H9 (cell line): Measurements from ENCODE around the gene E4F1. TPM values are rescaled to one million over a fixed set of nuclear protein-coding genes. Genes with fewer than 3 reads are reported as not detected.
A peak's percentile ranks its signal among the peaks of the same experiment; 100 is the strongest.

Experiments used
- DNase-seq: peaks from one replicate; pipeline ENCODE4 v3.0.0-alpha.2; 2017
- H2AFZ ChIP-seq: one replicate; pipeline ENCODE4 v1.6.1; 2013; ENCODE audit warnings: mild to moderate bottlenecking, low read length, control low read depth, moderate library complexity
- H2AK5ac ChIP-seq: 2 replicates; pipeline ENCODE4 v1.6.1; 2013; ENCODE audit warnings: low read length, control low read depth, mixed read lengths; ENCODE audit not compliant: insufficient read length
- H2BK120ac ChIP-seq: one replicate; pipeline ENCODE4 v1.6.1; 2013; ENCODE audit warnings: low read depth, mild to moderate bottlenecking, low read length, control low read depth, inconsistent platforms; ENCODE audit not compliant: poor library complexity, severe bottlenecking
- H2BK12ac ChIP-seq: 2 replicates; pipeline ENCODE4 v1.6.1; 2013; ENCODE audit warnings: low read length, control low read depth, mixed read lengths, low read depth; ENCODE audit not compliant: insufficient read length
- H2BK15ac ChIP-seq: 2 replicates; pipeline ENCODE4 v1.6.1; 2013; ENCODE audit warnings: low read depth, low read length, control low read depth
- H2BK20ac ChIP-seq: one replicate; pipeline ENCODE4 v1.6.1; 2013; ENCODE audit warnings: low read depth, mild to moderate bottlenecking, low read length, control low read depth, inconsistent platforms; ENCODE audit not compliant: poor library complexity, severe bottlenecking
- H2BK5ac ChIP-seq: 2 replicates; pipeline ENCODE4 v1.6.1; 2013; ENCODE audit warnings: low read length, control low read depth, mixed read lengths; ENCODE audit not compliant: insufficient read length
- H3K14ac ChIP-seq: 2 replicates; pipeline ENCODE4 v1.6.1; 2013; ENCODE audit warnings: low read length, control low read depth; ENCODE audit not compliant: insufficient read depth
- H3K18ac ChIP-seq: 2 replicates; pipeline ENCODE4 v1.6.1; 2013; ENCODE audit warnings: low read depth, mild to moderate bottlenecking, mixed read lengths, low read length, control low read depth; ENCODE audit not compliant: insufficient read length
- H3K23ac ChIP-seq: 2 replicates; pipeline ENCODE4 v1.6.1; 2013; ENCODE audit warnings: low read length, control low read depth, mixed read lengths, low read depth; ENCODE audit not compliant: insufficient read length
- H3K23me2 ChIP-seq: 2 replicates; pipeline ENCODE4 v1.6.1; 2013; ENCODE audit warnings: low read depth, mild to moderate bottlenecking, mixed read lengths, low read length, control low read depth; ENCODE audit not compliant: insufficient read length, poor library complexity, severe bottlenecking
- H3K27ac ChIP-seq: 2 replicates; pipeline ENCODE4 v1.5.1; 2013; ENCODE audit warnings: low read length, control low read depth, mixed read lengths, low read depth; ENCODE audit not compliant: insufficient read length
- H3K27me3 ChIP-seq: 2 replicates; pipeline ENCODE4 v1.6.1; 2013; ENCODE audit warnings: low read length, control low read depth, inconsistent platforms; ENCODE audit not compliant: insufficient read depth
- H3K4ac ChIP-seq: 2 replicates; pipeline ENCODE4 v1.6.1; 2013; ENCODE audit warnings: low read depth, mild to moderate bottlenecking, control low read depth, inconsistent platforms, low read length, moderate library complexity
- H3K4me1 ChIP-seq: 2 replicates; pipeline ENCODE4 v1.6.1; 2013; ENCODE audit warnings: low read length, control low read depth, inconsistent platforms; ENCODE audit not compliant: insufficient read depth
- H3K4me2 ChIP-seq: 2 replicates; pipeline ENCODE4 v1.6.1; 2013; ENCODE audit warnings: low read length, control low read depth, mixed read lengths; ENCODE audit not compliant: insufficient read length, insufficient read depth
- H3K56ac ChIP-seq: 2 replicates; pipeline ENCODE4 v1.6.1; 2013; ENCODE audit warnings: low read depth, mild to moderate bottlenecking, mixed read lengths, low read length, control low read depth; ENCODE audit not compliant: insufficient read length
- H3K79me1 ChIP-seq: 2 replicates; pipeline ENCODE4 v1.6.1; 2013; ENCODE audit warnings: low read depth, mild to moderate bottlenecking, moderate library complexity, low read length, control low read depth, inconsistent platforms; ENCODE audit not compliant: insufficient read depth, poor library complexity, severe bottlenecking
- H3K79me2 ChIP-seq: 2 replicates; pipeline ENCODE4 v1.6.1; 2013; ENCODE audit warnings: low read length, control low read depth, inconsistent platforms; ENCODE audit not compliant: insufficient read depth
- H3K9ac ChIP-seq: 2 replicates; pipeline ENCODE4 v1.6.1; 2013; ENCODE audit warnings: low read length, control low read depth, mixed read lengths; ENCODE audit not compliant: insufficient read length; ENCODE audit errors: extremely low read depth
- H3K9me3 ChIP-seq: one replicate; pipeline ENCODE4 v1.6.1; 2013; ENCODE audit warnings: low read depth, low read length, inconsistent platforms; ENCODE audit not compliant: control insufficient read depth
- H3T11ph ChIP-seq: one replicate; pipeline ENCODE4 v1.6.1; 2013; ENCODE audit warnings: mild to moderate bottlenecking, low read length, control low read depth, inconsistent platforms
- H4K20me1 ChIP-seq: one replicate; pipeline ENCODE4 v1.6.1; 2013; ENCODE audit not compliant: control insufficient read depth, insufficient read length, insufficient read depth
- H4K5ac ChIP-seq: 2 replicates; pipeline ENCODE4 v1.6.1; 2013; ENCODE audit warnings: low read depth, mild to moderate bottlenecking, mixed read lengths, low read length, control low read depth; ENCODE audit not compliant: insufficient read length
- H4K8ac ChIP-seq: replicated peaks from 2 replicates; pipeline ENCODE4 v1.6.1; 2013; ENCODE audit warnings: low read length, control low read depth, mixed read lengths, low read depth; ENCODE audit not compliant: insufficient read length
- H4K91ac ChIP-seq: 2 replicates; pipeline ENCODE4 v1.6.1; 2013; ENCODE audit warnings: low read depth, mild to moderate bottlenecking, moderate library complexity, mixed read lengths, low read length, control low read depth; ENCODE audit not compliant: insufficient read length
- H3K27ac Mint-ChIP-seq, 3 experiments: 2 replicates in 2 of 3; 3 replicates in 1 of 3; pipeline ENCODE4 v1.8.0; 2020 to 2021; ENCODE audit warnings: mixed read lengths in 3 of 3, mild to moderate bottlenecking in 1 of 3, moderate library complexity in 1 of 3
- H3K27me3 Mint-ChIP-seq: 2 replicates; pipeline ENCODE4 v1.8.0; 2021; ENCODE audit warnings: low read depth, mild to moderate bottlenecking, moderate library complexity, mixed read lengths
- H3K36me3 Mint-ChIP-seq, 3 experiments: 2 replicates in 2 of 3; 3 replicates in 1 of 3; pipeline ENCODE4 v1.8.0; 2020 to 2021; ENCODE audit warnings: low read depth in 3 of 3, mixed read lengths in 3 of 3; ENCODE audit not compliant: insufficient read depth in 1 of 3
- H3K4me1 Mint-ChIP-seq, 2 experiments: 2 replicates each; pipeline ENCODE4 v1.8.0; 2020; ENCODE audit warnings: mixed read lengths in 2 of 2
- H3K4me3 Mint-ChIP-seq, 2 experiments: 2 replicates in 1 of 2; 3 replicates in 1 of 2; pipeline ENCODE4 v1.8.0; 2020 to 2021; ENCODE audit warnings: mild to moderate bottlenecking in 2 of 2, mixed read lengths in 2 of 2, moderate library complexity in 1 of 2
- H3K9me3 Mint-ChIP-seq, 2 experiments: 2 replicates in 1 of 2; 3 replicates in 1 of 2; pipeline ENCODE4 v1.8.0; 2020; ENCODE audit warnings: mild to moderate bottlenecking in 2 of 2, mixed read lengths in 2 of 2, moderate library complexity in 1 of 2
- WGBS: extraction: QIAGEN DNeasy Blood & Tissue Kit; methylation state at CpG from one replicate; pipeline ENCODE4 v1.1.7; 2013; ENCODE audit warnings: missing lambda C conversion rate, low lambda C conversion rate, mixed read lengths; ENCODE audit not compliant: insufficient read length; ENCODE audit errors: extremely low coverage; 5-methylcytosine and 5-hydroxymethylcytosine counted together
- total RNA-seq: library from RNA; stranded (reverse); gene quantifications from 2 replicates; pipeline ENCODE4 v1.2.1, GENCODE V29; 2021
- TF ChIP-seq, protein P1 (sequence below): fragments of 200-600 bp; sonication (generic); conservative IDR thresholded peaks from 3 replicates; pipeline ENCODE4 v1.8.0; 2021; ENCODE audit warnings: antibody characterized with exemption, mild to moderate bottlenecking

The E4F1 gene
- total RNA-seq, 1 experiment from 2014 or later, result 35.9 TPM

DNA sequence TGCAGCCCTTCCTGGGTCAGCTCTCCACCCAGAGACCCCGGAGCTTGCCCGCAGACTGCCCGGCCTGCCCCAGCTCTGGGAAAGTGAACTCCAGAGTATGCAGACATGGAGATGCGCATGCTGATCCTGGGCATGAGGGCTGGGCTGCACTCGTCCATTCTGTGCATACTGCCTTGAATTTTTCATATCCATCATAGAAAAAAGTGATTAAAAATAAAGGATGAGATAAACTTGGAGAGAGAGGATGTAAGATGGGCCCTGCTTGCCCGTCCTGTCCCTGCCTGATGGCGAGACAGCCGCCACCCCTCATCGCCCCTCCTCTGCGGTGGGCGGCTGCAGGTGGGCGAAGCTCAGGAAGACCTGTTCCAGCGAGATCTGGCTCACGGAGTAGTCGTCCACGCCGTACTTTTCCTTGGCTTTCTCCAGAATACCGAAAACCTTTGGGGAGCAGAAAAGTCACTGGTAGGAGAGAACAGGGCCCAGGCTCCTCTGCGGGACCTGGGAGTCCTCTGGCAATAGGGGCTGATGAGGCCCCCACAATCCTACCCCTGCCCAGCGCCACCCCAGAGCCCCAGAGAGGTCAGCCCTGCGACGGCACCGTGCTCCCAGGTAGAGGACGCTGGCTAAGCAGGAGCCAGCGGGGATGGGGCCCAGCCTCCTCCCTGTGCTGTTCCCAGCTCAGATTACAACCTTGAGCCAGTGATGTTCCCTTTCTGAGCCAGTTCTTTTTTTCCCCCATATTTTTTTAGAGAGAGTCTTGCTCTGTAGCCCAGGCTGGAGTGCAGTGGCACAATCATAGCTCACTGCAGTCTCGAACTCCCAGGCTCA, 53.2 kb downstream of the E4F1 start:
- TF ChIP-seq, protein P1, sequence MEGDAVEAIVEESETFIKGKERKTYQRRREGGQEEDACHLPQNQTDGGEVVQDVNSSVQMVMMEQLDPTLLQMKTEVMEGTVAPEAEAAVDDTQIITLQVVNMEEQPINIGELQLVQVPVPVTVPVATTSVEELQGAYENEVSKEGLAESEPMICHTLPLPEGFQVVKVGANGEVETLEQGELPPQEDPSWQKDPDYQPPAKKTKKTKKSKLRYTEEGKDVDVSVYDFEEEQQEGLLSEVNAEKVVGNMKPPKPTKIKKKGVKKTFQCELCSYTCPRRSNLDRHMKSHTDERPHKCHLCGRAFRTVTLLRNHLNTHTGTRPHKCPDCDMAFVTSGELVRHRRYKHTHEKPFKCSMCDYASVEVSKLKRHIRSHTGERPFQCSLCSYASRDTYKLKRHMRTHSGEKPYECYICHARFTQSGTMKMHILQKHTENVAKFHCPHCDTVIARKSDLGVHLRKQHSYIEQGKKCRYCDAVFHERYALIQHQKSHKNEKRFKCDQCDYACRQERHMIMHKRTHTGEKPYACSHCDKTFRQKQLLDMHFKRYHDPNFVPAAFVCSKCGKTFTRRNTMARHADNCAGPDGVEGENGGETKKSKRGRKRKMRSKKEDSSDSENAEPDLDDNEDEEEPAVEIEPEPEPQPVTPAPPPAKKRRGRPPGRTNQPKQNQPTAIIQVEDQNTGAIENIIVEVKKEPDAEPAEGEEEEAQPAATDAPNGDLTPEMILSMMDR, result no peak
- H3K27me3 Mint-ChIP-seq, result peaks cover 7% of the 10 kb centered on the region; the same call in 1 of the 2 replicates
- H2AFZ ChIP-seq, result no peak overlapping the region
- H2AK5ac ChIP-seq, result no peak overlapping the region
- H3K23ac ChIP-seq, result no peak overlapping the region
- H3K79me1 ChIP-seq, result no peaks in the 10 kb centered on the region
- no peak overlapping the region for H3K4ac ChIP-seq
- no peaks in the 10 kb centered on the region for H4K20me1 ChIP-seq
- no peak overlapping the region for H3T11ph ChIP-seq
- H3K23me2 ChIP-seq, result no peaks in the 10 kb centered on the region
- H2BK5ac ChIP-seq, result no peak overlapping the region
- no peak overlapping the region for H2BK15ac ChIP-seq
- WGBS, result no CpG with 5 or more reads among the region's 26 CpGs
- no peak for DNase-seq
- H2BK12ac ChIP-seq, result no peak overlapping the region
- no peak overlapping the region for H3K9ac ChIP-seq
- no peaks in the 10 kb centered on the region for H3K79me2 ChIP-seq
- H3K9me3 Mint-ChIP-seq, result no peaks in the 10 kb centered on the region
- H3K27me3 ChIP-seq, result no peaks in the 10 kb centered on the region
- no peak overlapping the region for H3K56ac ChIP-seq
- H3K4me1 Mint-ChIP-seq, result peaks cover 5 to 17% of the 10 kb centered on the region in 2 experiments
- H3K4me2 ChIP-seq, result no peak overlapping the region
- H4K91ac ChIP-seq, result no peak overlapping the region
- H4K5ac ChIP-seq, result no peak overlapping the region
- 0 out of 7 replicates have a peak overlapping the region, but pooled peaks of 1 of the 3 experiments have one; percentile 27 for H3K27ac Mint-ChIP-seq
- no peak overlapping the region for H3K4me3 Mint-ChIP-seq
- peaks cover 0 to 7% (median 3%) of the 10 kb centered on the region in 3 experiments; a peak in 4 of 7 replicates for H3K36me3 Mint-ChIP-seq
- H3K27ac ChIP-seq, result no peak overlapping the region
- H3K14ac ChIP-seq, result no peak overlapping the region; the same call in 1 of the 2 replicates
- H4K8ac ChIP-seq, result no peak overlapping the region
- no peaks in the 10 kb centered on the region for H3K9me3 ChIP-seq
- H2BK20ac ChIP-seq, result no peak overlapping the region
- H3K4me1 ChIP-seq, result no peaks in the 10 kb centered on the region
- H2BK120ac ChIP-seq, result no peak overlapping the region
- no peak overlapping the region for H3K18ac ChIP-seq
